Measurements from ENCODE around the gene ARFIP1.

The ARFIP1 gene

DNA sequence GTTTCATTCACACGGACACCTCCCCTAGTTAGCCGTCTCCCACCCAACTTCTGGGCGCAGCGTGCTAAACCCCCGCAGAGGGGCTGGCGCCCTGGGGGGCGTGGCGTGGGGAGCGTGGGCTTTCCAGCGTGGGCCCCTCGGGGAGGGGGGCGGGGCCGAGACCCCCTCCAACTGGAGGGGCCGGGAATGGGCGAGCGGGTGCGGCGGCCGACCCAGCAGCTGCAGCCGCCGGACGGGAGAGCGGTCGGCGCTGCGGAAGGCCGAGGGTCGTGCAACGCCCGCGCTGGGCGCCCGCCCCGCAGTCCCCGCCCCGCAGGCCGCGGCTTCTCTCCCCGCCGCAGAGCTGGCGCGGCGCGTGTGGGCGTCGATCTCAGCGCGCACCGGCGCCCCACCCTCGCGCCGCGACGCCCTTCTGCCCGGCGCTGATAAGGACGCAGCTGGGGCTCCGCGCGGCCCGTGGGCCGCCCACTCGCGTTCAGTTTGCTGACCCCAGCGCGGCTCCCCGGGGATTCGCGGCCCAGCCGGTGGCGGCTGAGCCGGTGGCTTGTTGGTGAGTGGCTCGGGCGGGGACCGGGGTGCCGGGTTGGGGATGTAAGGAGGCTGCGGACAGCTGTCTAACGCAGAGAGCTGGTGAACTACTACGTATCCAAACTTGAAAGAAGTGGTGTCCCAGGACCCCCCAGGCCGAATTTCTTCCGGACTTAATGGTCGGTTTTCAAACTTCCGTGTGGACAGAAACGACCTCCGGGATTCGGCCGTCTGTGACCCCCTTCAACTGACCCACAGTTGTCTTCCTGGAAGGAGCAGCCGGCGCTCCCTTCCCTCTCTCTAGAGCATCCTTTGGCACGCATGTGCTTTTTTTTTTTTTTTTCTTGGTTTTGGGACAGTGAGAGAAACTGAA, 157.8 kb downstream of the ARFIP1 start:
- in situ Hi-C loops (cut with MboI; ENCODE audit: low sequenced_read_pairs) = no loop called here

DNA sequence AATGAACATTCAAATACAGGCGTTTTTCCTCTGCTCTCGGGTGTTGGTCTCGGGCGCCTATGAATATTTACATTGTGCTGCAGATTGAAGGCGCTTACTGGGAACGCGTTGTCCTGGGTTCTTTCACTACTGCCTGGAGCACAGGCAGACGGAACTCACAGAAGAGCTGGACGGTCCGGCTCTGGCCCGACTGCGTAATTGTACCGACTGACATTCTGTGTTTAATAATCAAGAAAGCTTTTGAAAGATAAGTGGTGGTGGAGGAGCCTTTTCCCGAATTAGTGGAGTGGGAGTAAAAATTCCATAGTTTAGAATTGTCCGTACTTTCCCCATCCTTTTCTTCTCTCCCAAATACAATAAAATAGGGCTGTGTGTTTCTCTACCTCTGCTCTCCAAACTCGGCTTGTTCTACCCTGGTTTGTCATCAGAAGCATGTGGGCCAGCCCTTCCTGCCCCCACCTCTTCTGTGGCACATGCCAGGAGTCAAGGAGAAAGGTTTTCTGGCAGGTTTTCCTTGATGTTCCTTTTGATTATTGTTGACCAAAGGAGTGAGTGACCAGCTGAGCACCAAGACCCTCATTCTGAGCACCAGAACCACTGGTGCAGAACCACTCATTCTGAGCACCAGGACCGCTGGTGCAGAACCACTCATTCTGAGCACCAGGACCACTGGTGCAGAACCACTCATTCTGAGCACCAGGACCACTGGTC, 158.6 kb downstream of the ARFIP1 start:
- in situ Hi-C loops (cut with MboI; ENCODE audit: low sequenced_read_pairs) = no loop called here

GRCh38 chr4:152939621-152940020, 159.9 kb downstream of the ARFIP1 start:
- in situ Hi-C loops (cut with MboI; ENCODE audit: low sequenced_read_pairs) = no loop called here

GRCh38 chr4:152940461-152940860, 160.7 kb downstream of the ARFIP1 start:
- in situ Hi-C loops (cut with MboI; ENCODE audit: low sequenced_read_pairs) = no loop called here

DNA sequence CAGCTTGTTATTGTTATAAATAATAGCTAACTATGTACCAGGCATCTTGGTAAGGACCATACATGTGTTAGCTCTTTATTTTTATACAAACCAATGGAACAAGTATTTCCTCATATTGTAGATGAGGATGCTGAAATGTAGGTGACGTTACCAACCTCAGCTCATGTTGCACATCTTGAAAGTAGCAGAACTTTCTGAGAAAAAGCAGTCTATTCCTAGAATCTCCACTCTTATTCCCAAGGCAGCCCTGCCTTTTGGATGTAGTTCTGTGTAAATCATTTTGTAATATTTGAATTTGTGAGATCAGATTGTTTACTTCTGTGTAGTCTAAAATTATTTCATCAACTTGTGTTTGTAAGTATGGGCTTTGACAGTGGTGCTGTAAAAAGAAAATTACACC, 161.7 kb downstream of the ARFIP1 start:
- in situ Hi-C loops (cut with MboI; ENCODE audit: low sequenced_read_pairs) = no loop called here

DNA sequence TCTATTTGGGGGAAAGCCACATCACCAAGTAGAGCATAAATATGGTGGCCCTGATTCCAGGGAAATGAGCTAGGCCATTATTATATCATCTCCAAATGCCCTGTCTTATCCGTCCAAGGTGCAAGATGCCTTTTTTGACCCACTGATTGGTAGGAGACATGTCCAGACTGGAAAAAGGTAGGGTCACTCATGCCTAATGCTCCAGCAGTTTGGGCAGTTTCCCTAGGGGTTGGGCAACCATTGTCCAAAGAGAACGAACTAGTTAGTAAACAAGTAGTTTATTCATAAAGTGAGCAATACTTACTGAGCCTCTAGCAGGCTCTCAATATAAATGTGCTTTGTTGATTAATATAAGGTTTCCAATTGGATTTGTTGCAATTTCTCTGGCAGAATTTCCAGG, 162.6 kb downstream of the ARFIP1 start:
- in situ Hi-C loops (cut with MboI; ENCODE audit: low sequenced_read_pairs) = no loop called here

DNA sequence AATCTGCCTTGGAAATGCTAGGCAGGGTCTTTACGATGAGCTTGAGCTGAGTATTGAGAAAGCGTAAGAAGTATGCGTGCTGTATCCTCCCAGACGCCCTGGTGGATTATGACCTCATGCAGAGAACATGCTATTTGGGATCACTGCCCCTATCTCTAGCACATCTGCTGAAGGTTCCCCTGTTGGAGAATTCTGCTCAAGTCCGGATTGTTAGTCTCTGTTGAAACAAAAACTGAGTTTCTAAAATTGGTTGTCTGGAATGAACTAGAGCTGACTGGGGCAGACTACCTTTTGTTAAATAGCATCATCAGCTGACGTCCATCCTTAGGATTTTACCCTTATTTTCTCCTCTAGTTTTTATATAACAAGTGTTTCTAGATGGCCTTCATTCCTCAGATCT, 163.9 kb downstream of the ARFIP1 start:
- in situ Hi-C loops (cut with MboI; ENCODE audit: low sequenced_read_pairs) = no loop called here

- in situ Hi-C loops (cut with MboI; ENCODE audit: low sequenced_read_pairs) = no loop called here
These were observed 165.0 kb downstream of the ARFIP1 start for GRCh38 chr4:152944666-152945320.

DNA sequence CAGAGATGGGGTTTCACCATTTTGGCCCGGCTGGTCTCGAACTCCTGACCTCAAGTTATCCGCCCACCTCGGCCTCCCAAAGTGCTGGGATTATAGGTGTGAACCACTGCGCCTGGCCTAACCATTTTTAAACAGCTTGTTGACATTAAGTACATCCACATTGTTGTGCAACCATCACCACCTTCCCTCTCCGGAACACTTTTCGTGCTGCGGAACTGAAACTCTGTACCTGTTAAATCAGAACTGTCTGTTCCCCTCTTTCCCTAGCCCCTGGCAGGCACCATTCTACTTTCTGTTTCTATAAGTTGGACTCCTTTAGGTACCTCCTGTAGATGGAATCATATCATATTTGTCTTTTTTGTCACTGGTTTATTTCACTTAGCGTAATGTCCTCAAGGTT, 165.9 kb downstream of the ARFIP1 start:
- in situ Hi-C loops (cut with MboI; ENCODE audit: low sequenced_read_pairs) = no loop called here

- in situ Hi-C loops (cut with MboI; ENCODE audit: low sequenced_read_pairs) = no loop called here
These were observed 166.7 kb downstream of the ARFIP1 start for GRCh38 chr4:152946446-152946845.

DNA sequence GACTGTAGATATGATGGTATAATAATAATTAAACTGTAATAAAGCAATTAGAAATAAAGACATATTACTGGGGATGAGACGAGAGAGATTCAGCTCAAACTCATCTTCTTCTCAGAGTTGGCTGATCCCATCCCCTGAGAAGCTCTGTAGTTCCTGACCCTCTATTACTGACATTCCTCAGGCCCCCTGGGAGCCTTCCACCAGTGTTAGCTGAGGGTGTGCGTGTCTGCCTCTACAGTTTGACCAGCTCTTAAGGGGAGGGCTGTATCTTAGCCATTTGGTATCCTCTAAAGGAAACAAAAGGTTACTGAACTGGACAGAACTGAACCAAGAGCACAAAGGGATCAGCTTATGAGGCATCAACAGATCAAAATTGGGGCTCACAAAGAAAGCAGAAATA, 167.6 kb downstream of the ARFIP1 start:
- in situ Hi-C loops (cut with MboI; ENCODE audit: low sequenced_read_pairs) = no loop called here

GRCh38 chr4:152949930-152950329, 170.2 kb downstream of the ARFIP1 start:
- in situ Hi-C loops (cut with MboI; ENCODE audit: low sequenced_read_pairs) = no loop called here

GRCh38 chr4:152950402-152951274, 170.9 kb downstream of the ARFIP1 start:
- in situ Hi-C loops (cut with MboI; ENCODE audit: low sequenced_read_pairs) = no loop called here

- in situ Hi-C loops (cut with MboI; ENCODE audit: low sequenced_read_pairs) = no loop called here
These were observed 171.6 kb downstream of the ARFIP1 start for GRCh38 chr4:152951348-152951747.

GRCh38 chr4:152953514-152953913, 173.8 kb downstream of the ARFIP1 start:
- in situ Hi-C loops (cut with MboI; ENCODE audit: low sequenced_read_pairs) = no loop called here

DNA sequence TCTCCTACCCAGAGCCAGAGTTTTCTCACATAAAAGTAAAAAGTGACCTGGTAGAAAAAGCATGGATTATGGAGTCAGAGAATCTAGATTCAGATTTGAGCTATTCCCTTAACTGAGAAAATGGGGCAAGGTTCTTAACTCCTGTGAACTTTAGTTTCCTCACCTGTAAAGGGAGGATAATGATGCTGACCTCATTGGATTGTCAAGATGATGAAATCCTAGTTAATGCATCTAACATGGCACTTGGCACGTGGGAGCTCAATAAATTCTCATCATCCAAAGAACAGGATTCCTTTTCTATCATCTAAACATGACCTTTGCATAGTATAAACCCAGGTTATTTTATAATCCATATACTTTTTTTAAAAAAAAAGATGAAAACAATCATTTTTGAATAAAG, 175.0 kb downstream of the ARFIP1 start:
- in situ Hi-C loops (cut with MboI; ENCODE audit: low sequenced_read_pairs) = no loop called here

GRCh38 chr4:152956147-152956546, 176.4 kb downstream of the ARFIP1 start:
- in situ Hi-C loops (cut with MboI; ENCODE audit: low sequenced_read_pairs) = no loop called here

- in situ Hi-C loops (cut with MboI; ENCODE audit: low sequenced_read_pairs) = no loop called here
These were observed 177.1 kb downstream of the ARFIP1 start for GRCh38 chr4:152956650-152957436.

GRCh38 chr4:152957437-152958171, 177.8 kb downstream of the ARFIP1 start:
- in situ Hi-C loops (cut with MboI; ENCODE audit: low sequenced_read_pairs) = no loop called here

Data from hTERT RPE-1 (cell line).